ENCODE results near the gene SLC25A36.

DNA sequence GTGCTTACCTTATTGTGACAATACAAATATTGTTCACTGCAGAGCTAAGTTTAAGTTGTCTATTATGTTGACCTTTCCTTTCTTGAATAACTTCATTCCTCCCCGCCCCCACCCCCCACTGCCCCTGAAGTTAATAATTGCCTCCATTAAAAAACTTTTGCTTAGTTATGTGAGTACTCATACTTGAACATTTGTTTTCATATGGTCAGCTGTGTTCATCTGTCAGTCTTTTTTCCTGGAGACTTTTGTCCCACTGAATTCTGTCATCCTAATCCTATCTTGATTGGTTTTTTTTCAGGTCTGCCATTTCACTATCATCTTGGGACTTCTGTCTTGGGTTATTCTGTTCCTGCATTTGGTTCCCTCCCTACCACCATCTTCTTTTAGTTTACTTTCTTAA, 8.5 kb downstream of the SLC25A36 start:
- TF ChIP-seq, protein P1, sequence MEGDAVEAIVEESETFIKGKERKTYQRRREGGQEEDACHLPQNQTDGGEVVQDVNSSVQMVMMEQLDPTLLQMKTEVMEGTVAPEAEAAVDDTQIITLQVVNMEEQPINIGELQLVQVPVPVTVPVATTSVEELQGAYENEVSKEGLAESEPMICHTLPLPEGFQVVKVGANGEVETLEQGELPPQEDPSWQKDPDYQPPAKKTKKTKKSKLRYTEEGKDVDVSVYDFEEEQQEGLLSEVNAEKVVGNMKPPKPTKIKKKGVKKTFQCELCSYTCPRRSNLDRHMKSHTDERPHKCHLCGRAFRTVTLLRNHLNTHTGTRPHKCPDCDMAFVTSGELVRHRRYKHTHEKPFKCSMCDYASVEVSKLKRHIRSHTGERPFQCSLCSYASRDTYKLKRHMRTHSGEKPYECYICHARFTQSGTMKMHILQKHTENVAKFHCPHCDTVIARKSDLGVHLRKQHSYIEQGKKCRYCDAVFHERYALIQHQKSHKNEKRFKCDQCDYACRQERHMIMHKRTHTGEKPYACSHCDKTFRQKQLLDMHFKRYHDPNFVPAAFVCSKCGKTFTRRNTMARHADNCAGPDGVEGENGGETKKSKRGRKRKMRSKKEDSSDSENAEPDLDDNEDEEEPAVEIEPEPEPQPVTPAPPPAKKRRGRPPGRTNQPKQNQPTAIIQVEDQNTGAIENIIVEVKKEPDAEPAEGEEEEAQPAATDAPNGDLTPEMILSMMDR (IDR thresholded peaks at IDR 0.05) = no peak
- TF ChIP-seq EZH2 (IDR thresholded peaks at IDR 0.05) = no peak
- no peak for TF ChIP-seq EZH2phosphoT487 (IDR thresholded peaks at IDR 0.05)
